Hepatocyte (in vitro differentiated cells): ENCODE measurements around the gene LRRC42. TPM values are rescaled to one million over a fixed set of nuclear protein-coding genes. Genes with fewer than 3 reads are reported as not detected.

Experiments used
- DNase-seq: peaks from one replicate; pipeline ENCODE4 v3.0.0-alpha.2; 2016; ENCODE audit warnings: low spot score
- H2AFZ ChIP-seq: fragments of 200-600 bp; sonication (generic); 2 replicates; pipeline ENCODE4 v1.6.0; 2016; ENCODE audit warnings: antibody characterized with exemption, mild to moderate bottlenecking
- H3K27ac ChIP-seq: fragments of 200-600 bp; sonication (generic); 2 replicates; pipeline ENCODE4 v1.5.1; 2016; ENCODE audit warnings: mild to moderate bottlenecking
- H3K27me3 ChIP-seq: fragments of 200-600 bp; sonication (generic); 2 replicates; pipeline ENCODE4 v1.6.1; 2016
- H3K36me3 ChIP-seq: fragments of 200-600 bp; sonication (generic); replicated peaks from 2 replicates; pipeline ENCODE4 v1.5.1; 2016; ENCODE audit warnings: low read depth; ENCODE audit not compliant: insufficient read depth
- H3K4me1 ChIP-seq: fragments of 200-600 bp; sonication (generic); 2 replicates; pipeline ENCODE4 v1.5.1; 2016; ENCODE audit warnings: mild to moderate bottlenecking, moderate library complexity; ENCODE audit not compliant: insufficient read depth
- H3K4me2 ChIP-seq: fragments of 200-600 bp; sonication (generic); 2 replicates; pipeline ENCODE4 v1.6.0; 2016
- H3K4me3 ChIP-seq: fragments of 200-600 bp; sonication (generic); 2 replicates; pipeline ENCODE4 v1.5.1; 2016; ENCODE audit warnings: mild to moderate bottlenecking
- H3K79me2 ChIP-seq: fragments of 200-600 bp; sonication (generic); 2 replicates; pipeline ENCODE4 v1.6.0; 2017; ENCODE audit warnings: mild to moderate bottlenecking
- H3K9me2 ChIP-seq: fragments of 200-600 bp; sonication (generic); replicated peaks from 2 replicates; pipeline ENCODE4 v1.6.0; 2017; ENCODE audit warnings: mild to moderate bottlenecking; ENCODE audit not compliant: insufficient read depth
- H3K9me3 ChIP-seq: fragments of 200-600 bp; sonication (generic); 2 replicates; pipeline ENCODE4 v1.5.1; 2016; ENCODE audit warnings: low read depth, mild to moderate bottlenecking
- H4K20me1 ChIP-seq: fragments of 200-600 bp; sonication (generic); 2 replicates; pipeline ENCODE4 v1.6.0; 2016; ENCODE audit warnings: mild to moderate bottlenecking; ENCODE audit not compliant: insufficient read depth, poor library complexity, severe bottlenecking
- EZH2 ChIP-seq: fragments of 200-600 bp; sonication (generic); IDR thresholded peaks from 2 replicates; pipeline ENCODE4 v1.6.1; 2016; ENCODE audit warnings: antibody characterized with exemption, mild to moderate bottlenecking, borderline replicate concordance
- EZH2phosphoT487 ChIP-seq: fragments of 200-600 bp; sonication (generic); IDR thresholded peaks from one replicate; pipeline ENCODE4 v1.6.1; 2018; ENCODE audit warnings: antibody characterized with exemption, mild to moderate bottlenecking, low read depth, moderate library complexity; ENCODE audit not compliant: unreplicated experiment, severe bottlenecking
- WGBS: methylation state at CpG from one replicate; pipeline ENCODE4 v1.1.6; 2016; ENCODE audit warnings: low lambda C conversion rate; ENCODE audit errors: missing lambda C conversion rate; 5-methylcytosine and 5-hydroxymethylcytosine counted together
- polyA plus RNA-seq: library from polyadenylated mRNA; unstranded; fragments of >200 nt; fragmentation: Nextera tagmentation; extraction: Ambion mirVana; gene quantifications from 2 replicates; pipeline ENCODE4 v1.2.1, GENCODE V29; 2016
- total RNA-seq: library from RNA; depleted of rRNA; stranded (reverse); fragments of >200 nt; gene quantifications from 2 replicates; pipeline ENCODE4 v1.2.3, GENCODE V29; 2014
- TF ChIP-seq, protein P1 (sequence below): fragments of 200-600 bp; sonication (generic); IDR thresholded peaks from 2 replicates; pipeline ENCODE4 v1.5.1; 2016; ENCODE audit warnings: antibody characterized with exemption, mild to moderate bottlenecking; ENCODE audit not compliant: poor library complexity

LRRC42 gene
- total and polyA plus RNA-seq, 2 experiments from 2014 or later = 56.6 to 58.2 TPM

DNA sequence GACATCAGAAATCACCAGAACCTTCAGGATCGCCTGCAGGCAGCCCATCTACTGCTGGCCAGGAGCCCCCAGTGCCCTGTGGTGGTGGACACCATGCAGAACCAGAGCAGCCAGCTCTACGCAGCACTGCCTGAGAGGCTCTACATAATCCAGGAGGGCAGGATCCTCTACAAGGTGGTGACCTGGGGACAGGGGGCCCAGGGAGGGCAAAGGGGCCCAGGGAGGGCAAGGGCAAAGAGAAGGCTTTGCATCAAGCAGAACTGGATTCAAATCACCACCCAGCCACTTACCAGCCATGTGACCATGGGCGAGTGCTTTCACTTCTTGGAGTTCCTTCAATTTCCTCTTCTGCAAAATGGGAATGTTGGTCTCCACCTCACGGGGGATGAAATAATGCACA lies 40.0 kb upstream of the LRRC42 start:
- no peak overlapping the region for H3K27ac ChIP-seq
- no peak for TF ChIP-seq EZH2
- TF ChIP-seq, protein P1, sequence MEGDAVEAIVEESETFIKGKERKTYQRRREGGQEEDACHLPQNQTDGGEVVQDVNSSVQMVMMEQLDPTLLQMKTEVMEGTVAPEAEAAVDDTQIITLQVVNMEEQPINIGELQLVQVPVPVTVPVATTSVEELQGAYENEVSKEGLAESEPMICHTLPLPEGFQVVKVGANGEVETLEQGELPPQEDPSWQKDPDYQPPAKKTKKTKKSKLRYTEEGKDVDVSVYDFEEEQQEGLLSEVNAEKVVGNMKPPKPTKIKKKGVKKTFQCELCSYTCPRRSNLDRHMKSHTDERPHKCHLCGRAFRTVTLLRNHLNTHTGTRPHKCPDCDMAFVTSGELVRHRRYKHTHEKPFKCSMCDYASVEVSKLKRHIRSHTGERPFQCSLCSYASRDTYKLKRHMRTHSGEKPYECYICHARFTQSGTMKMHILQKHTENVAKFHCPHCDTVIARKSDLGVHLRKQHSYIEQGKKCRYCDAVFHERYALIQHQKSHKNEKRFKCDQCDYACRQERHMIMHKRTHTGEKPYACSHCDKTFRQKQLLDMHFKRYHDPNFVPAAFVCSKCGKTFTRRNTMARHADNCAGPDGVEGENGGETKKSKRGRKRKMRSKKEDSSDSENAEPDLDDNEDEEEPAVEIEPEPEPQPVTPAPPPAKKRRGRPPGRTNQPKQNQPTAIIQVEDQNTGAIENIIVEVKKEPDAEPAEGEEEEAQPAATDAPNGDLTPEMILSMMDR = no peak
- no peak for TF ChIP-seq EZH2phosphoT487
- H3K4me1 ChIP-seq = peaks cover 23% of the 10 kb centered on the region
- no peaks in the 10 kb centered on the region for H3K79me2 ChIP-seq
- no peaks in the 10 kb centered on the region for H4K20me1 ChIP-seq
- no peak overlapping the region for H3K4me2 ChIP-seq
- H3K9me2 ChIP-seq = no peaks in the 10 kb centered on the region
- no peak overlapping the region for H3K4me3 ChIP-seq
- no peak overlapping the region for H2AFZ ChIP-seq
- WGBS = 93% methylated on average over 4 of the region's 4 CpGs
- no peaks in the 10 kb centered on the region for H3K9me3 ChIP-seq
- H3K36me3 ChIP-seq = no peaks in the 10 kb centered on the region
- no peaks in the 10 kb centered on the region for H3K27me3 ChIP-seq
- no peak for DNase-seq

GRCh38 chr1:53909946-53910345 lies 36.2 kb upstream of the LRRC42 start:
- Histone ChIP-seq H3K9me2 (no peaks in the 10 kb centered on the region), H3K79me2 (no peaks in the 10 kb centered on the region), H3K4me1 (peaks cover 13% of the 10 kb centered on the region), H3K36me3 (no peaks in the 10 kb centered on the region), H3K27ac (peak overlapping the region; percentile 84), H3K4me2 (no peak overlapping the region), H3K9me3 (no peaks in the 10 kb centered on the region), H3K27me3 (no peaks in the 10 kb centered on the region), H4K20me1 (no peaks in the 10 kb centered on the region), H3K4me3 (no peak overlapping the region), H2AFZ (no peak overlapping the region)
- TF ChIP-seq EZH2 (no peak), EZH2phosphoT487 (no peak)
- TF ChIP-seq, protein P1 = no peak
- peak; percentile 44 for DNase-seq
- 65% methylated on average over 3 of the region's 3 CpGs for WGBS

GRCh38 chr1:53911442-53911841 lies 34.7 kb upstream of the LRRC42 start:
- Histone ChIP-seq H3K9me2 (no peaks in the 10 kb centered on the region), H3K27ac (no peak overlapping the region), H3K4me2 (no peak overlapping the region), H3K36me3 (no peaks in the 10 kb centered on the region), H3K27me3 (no peaks in the 10 kb centered on the region), H3K4me3 (no peak overlapping the region), H3K79me2 (no peaks in the 10 kb centered on the region), H4K20me1 (no peaks in the 10 kb centered on the region), H2AFZ (no peak overlapping the region), H3K9me3 (no peaks in the 10 kb centered on the region), H3K4me1 (peaks cover 13% of the 10 kb centered on the region)
- 96% methylated on average over 4 of the region's 4 CpGs for WGBS
- no peak for DNase-seq
- TF ChIP-seq, protein P1 = no peak
- TF ChIP-seq EZH2phosphoT487 (no peak), EZH2 (no peak)
